ENCODE data around the gene FBXO38. TPM values are rescaled to one million over a fixed set of nuclear protein-coding genes. Genes with fewer than 3 reads are reported as not detected.
A peak's percentile ranks its signal among the peaks of the same experiment; 100 is the strongest.

The FBXO38 gene
- total and polyA plus RNA-seq, 9 of the 15 experiments (the other 6 are each of a cell fraction or from before 2014, with no cell fraction given) = 7.4 to 39.4 (median 29.3) TPM

DNA sequence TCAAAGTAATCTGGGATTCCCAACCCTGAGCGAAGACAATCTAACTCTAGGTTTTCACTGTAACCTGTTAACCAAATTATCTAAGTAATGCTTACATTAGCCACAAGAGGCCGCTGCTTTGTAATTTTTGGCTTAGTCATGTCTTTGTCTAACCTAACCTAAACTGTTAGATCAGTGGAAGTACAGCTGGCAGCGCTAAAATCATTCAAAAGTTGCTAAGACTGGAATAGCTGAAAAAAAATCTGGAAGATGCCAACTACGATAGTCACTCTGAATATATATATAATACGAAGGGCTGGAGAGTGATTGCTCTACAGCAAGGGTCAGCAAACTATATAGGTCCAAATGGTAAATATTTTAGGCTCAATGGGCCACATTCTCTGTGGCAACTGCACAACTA, 60.2 kb downstream of the FBXO38 start (continued):
- TF ChIP-seq, protein P1, sequence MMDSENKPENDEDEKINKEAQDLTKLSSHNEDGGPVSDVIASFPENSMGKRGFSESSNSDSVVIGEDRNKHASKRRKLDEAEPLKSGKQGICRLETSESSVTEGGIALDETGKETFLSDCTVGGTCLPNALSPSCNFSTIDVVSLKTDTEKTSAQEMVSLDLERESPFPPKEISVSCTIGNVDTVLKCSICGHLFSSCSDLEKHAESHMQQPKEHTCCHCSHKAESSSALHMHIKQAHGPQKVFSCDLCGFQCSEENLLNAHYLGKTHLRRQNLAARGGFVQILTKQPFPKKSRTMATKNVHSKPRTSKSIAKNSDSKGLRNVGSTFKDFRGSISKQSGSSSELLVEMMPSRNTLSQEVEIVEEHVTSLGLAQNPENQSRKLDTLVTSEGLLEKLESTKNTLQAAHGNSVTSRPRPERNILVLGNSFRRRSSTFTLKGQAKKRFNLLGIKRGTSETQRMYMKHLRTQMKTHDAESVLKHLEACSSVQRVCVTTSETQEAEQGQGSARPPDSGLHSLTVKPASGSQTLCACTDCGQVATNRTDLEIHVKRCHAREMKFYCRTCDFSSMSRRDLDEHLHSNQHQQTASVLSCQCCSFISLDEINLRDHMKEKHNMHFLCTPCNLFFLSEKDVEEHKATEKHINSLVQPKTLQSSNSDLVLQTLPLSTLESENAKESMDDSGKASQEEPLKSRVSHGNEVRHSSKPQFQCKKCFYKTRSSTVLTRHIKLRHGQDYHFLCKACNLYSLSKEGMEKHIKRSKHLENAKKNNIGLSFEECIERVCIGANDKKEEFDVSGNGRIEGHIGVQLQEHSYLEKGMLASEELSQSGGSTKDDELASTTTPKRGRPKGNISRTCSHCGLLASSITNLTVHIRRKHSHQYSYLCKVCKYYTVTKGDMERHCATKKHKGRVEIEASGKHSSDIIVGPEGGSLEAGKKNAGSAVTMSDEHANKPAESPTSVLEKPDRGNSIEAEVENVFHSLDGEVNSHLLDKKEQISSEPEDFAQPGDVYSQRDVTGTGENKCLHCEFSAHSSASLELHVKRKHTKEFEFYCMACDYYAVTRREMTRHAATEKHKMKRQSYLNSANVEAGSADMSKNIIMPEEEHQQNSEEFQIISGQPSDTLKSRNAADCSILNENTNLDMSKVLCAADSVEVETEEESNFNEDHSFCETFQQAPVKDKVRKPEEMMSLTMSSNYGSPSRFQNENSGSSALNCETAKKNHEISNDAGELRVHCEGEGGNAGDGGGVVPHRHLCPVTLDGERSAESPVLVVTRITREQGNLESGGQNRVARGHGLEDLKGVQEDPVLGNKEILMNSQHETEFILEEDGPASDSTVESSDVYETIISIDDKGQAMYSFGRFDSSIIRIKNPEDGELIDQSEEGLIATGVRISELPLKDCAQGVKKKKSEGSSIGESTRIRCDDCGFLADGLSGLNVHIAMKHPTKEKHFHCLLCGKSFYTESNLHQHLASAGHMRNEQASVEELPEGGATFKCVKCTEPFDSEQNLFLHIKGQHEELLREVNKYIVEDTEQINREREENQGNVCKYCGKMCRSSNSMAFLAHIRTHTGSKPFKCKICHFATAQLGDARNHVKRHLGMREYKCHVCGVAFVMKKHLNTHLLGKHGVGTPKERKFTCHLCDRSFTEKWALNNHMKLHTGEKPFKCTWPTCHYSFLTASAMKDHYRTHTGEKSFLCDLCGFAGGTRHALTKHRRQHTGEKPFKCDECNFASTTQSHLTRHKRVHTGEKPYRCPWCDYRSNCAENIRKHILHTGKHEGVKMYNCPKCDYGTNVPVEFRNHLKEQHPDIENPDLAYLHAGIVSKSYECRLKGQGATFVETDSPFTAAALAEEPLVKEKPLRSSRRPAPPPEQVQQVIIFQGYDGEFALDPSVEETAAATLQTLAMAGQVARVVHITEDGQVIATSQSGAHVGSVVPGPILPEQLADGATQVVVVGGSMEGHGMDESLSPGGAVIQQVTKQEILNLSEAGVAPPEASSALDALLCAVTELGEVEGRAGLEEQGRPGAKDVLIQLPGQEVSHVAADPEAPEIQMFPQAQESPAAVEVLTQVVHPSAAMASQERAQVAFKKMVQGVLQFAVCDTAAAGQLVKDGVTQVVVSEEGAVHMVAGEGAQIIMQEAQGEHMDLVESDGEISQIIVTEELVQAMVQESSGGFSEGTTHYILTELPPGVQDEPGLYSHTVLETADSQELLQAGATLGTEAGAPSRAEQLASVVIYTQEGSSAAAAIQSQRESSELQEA (IDR thresholded peaks at IDR 0.05; ENCODE audit: low read depth) = no peak
- TF ChIP-seq ZNF76 (CRISPR knock-in tag; IDR thresholded peaks at IDR 0.05; ENCODE audit: borderline replicate concordance) (no peak), GTF2E2 (tag; IDR thresholded peaks at IDR 0.05) (no peak), RAD21 (CRISPR knock-in tag; conservative IDR thresholded peaks at IDR 0.05 in 1 of 2, IDR thresholded peaks at IDR 0.05 in 1 of 2) (peak; percentile 89 to 94), IRF2 (CRISPR knock-in tag; IDR thresholded peaks at IDR 0.05) (no peak), ZNF785 (CRISPR knock-in tag; IDR thresholded peaks at IDR 0.05) (no peak), NRF1 (conservative IDR thresholded peaks at IDR 0.05 in 1 of 2, IDR thresholded peaks at IDR 0.05 in 1 of 2) (no peak), ZNF316 (IDR thresholded peaks at IDR 0.05) (peak; percentile 80), MAFF (IDR thresholded peaks at IDR 0.05; ENCODE audit: low read length) (peak; percentile 71), SRSF9 (IDR thresholded peaks at IDR 0.05; ENCODE audit: borderline replicate concordance, low read depth, low read length) (no peak)
- TF ChIP-seq, protein P2, sequence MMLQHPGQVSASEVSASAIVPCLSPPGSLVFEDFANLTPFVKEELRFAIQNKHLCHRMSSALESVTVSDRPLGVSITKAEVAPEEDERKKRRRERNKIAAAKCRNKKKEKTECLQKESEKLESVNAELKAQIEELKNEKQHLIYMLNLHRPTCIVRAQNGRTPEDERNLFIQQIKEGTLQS (IDR thresholded peaks at IDR 0.05) = no peak
- TF ChIP-seq, protein P2 (CRISPR knock-in tag; conservative IDR thresholded peaks at IDR 0.05) = no peak
- TF ChIP-seq, protein P3, sequence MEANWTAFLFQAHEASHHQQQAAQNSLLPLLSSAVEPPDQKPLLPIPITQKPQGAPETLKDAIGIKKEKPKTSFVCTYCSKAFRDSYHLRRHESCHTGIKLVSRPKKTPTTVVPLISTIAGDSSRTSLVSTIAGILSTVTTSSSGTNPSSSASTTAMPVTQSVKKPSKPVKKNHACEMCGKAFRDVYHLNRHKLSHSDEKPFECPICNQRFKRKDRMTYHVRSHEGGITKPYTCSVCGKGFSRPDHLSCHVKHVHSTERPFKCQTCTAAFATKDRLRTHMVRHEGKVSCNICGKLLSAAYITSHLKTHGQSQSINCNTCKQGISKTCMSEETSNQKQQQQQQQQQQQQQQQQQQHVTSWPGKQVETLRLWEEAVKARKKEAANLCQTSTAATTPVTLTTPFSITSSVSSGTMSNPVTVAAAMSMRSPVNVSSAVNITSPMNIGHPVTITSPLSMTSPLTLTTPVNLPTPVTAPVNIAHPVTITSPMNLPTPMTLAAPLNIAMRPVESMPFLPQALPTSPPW (CRISPR knock-in tag; IDR thresholded peaks at IDR 0.05) = no peak
- TF ChIP-seq, protein P4, sequence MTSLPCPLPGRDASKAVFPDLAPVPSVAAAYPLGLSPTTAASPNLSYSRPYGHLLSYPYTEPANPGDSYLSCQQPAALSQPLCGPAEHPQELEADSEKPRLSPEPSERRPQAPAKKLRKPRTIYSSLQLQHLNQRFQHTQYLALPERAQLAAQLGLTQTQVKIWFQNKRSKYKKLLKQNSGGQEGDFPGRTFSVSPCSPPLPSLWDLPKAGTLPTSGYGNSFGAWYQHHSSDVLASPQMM (CRISPR knock-in tag; IDR thresholded peaks at IDR 0.05) = no peak
- TF ChIP-seq, protein P5, sequence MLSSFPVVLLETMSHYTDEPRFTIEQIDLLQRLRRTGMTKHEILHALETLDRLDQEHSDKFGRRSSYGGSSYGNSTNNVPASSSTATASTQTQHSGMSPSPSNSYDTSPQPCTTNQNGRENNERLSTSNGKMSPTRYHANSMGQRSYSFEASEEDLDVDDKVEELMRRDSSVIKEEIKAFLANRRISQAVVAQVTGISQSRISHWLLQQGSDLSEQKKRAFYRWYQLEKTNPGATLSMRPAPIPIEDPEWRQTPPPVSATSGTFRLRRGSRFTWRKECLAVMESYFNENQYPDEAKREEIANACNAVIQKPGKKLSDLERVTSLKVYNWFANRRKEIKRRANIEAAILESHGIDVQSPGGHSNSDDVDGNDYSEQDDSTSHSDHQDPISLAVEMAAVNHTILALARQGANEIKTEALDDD (IDR thresholded peaks at IDR 0.05) = peak; percentile 88
- TF ChIP-seq, protein P6, sequence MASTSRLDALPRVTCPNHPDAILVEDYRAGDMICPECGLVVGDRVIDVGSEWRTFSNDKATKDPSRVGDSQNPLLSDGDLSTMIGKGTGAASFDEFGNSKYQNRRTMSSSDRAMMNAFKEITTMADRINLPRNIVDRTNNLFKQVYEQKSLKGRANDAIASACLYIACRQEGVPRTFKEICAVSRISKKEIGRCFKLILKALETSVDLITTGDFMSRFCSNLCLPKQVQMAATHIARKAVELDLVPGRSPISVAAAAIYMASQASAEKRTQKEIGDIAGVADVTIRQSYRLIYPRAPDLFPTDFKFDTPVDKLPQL (IDR thresholded peaks at IDR 0.05; ENCODE audit: extremely low read depth, insufficient read length) = no peak

Data from K562 (cell line).